Measurements from ENCODE around the gene PTPRM.

GRCh38 chr18:8229040-8229439 is 661.9 kb downstream of the PTPRM start:
- TF ChIP-seq CTCF (IDR thresholded peaks at IDR 0.05) (no peak), POLR2A (IDR thresholded peaks at IDR 0.05) (no peak)

Measured in sigmoid colon (tissue), 3 donors.